Memory B cell (primary cell): ENCODE results near the gene PACS1.
A peak's percentile ranks its signal among the peaks of the same experiment; 100 is the strongest.
"Not testable (repeated sequence)": the region's sequence is repeated elsewhere in the genome, so short reads cannot be mapped to it uniquely, and the experiment has no call there.

Experiments
- ATAC-seq: fragments of 150-1000 bp; cut with Tn5 transposase; 2 replicates; pipeline ENCODE4 v1.10.0; 2021; ENCODE audit warnings: low read depth, mild to moderate bottlenecking, moderate library complexity
- DNase-seq, 2 donors: peaks; one replicate each; pipeline ENCODE4 v3.0.0; 2022; ENCODE audit warnings: low spot score in 2 of 2
- H3K27ac Mint-ChIP-seq: one replicate; pipeline ENCODE4 v1.8.0; 2022; ENCODE audit warnings: mild to moderate bottlenecking, moderate library complexity, mixed read lengths
- H3K27me3 Mint-ChIP-seq: one replicate; pipeline ENCODE4 v1.8.0; 2022; ENCODE audit warnings: mixed read lengths
- H3K36me3 Mint-ChIP-seq: one replicate; pipeline ENCODE4 v1.8.0; 2022; ENCODE audit warnings: mild to moderate bottlenecking, mixed read lengths
- H3K4me1 Mint-ChIP-seq: one replicate; pipeline ENCODE4 v1.8.0; 2022; ENCODE audit warnings: mixed read lengths
- H3K4me3 Mint-ChIP-seq: one replicate; pipeline ENCODE4 v1.8.0; 2022; ENCODE audit warnings: mild to moderate bottlenecking, moderate library complexity, mixed read lengths
- H3K9me3 Mint-ChIP-seq: one replicate; pipeline ENCODE4 v1.8.0; 2022; ENCODE audit warnings: mixed read lengths

Gene PACS1

GRCh38 chr11:66099746-66100145 is 29.7 kb downstream of the PACS1 start:
- H3K4me3 Mint-ChIP-seq, H3K27ac Mint-ChIP-seq, H3K36me3 Mint-ChIP-seq, H3K9me3 Mint-ChIP-seq, ATAC-seq, DNase-seq, H3K27me3 Mint-ChIP-seq: not testable (repeated sequence)
- peaks cover 49% of the 10 kb centered on the region for H3K4me1 Mint-ChIP-seq

DNA sequence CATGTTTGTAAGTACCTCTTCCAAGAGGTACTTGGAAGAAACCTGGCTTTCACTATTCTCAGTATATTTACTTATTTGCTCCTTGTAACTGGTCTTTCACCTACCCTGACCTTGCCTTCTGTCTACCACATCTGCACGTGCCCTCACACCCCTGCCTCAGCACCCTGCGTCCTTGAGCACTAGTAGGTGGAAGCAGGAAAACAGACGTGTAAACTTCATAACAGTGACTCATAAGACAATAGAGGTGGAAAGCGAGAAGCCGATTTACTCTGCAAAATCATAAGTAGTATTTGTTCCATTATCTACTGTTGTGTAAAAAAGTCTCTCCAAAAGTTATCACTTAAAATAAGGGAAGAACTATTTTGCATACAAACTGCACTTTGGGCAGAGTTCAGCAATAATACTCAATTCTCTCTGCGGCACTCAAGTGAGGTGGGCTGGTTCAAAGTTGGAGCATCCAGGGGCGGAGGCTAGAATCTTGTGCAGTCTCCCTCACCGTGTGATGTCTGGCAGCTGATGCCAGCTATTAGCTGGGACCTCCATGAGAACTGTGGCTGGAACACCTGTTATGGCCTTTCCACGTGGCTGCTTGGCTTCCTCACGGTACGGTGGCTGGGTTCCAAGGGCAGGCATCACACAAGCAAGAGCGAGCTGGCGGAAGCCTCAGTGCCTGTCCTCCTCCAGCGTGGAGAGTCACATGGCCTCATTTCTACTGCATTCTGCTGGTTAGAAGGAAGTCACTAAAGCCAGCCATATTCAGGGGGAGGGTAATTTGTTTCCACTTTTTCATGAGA is 30.4 kb downstream of the PACS1 start:
- H3K4me1 Mint-ChIP-seq = peaks cover 51% of the 10 kb centered on the region
- peak overlapping the region; percentile 77 for H3K27ac Mint-ChIP-seq

GRCh38 chr11:66101066-66101464 is 31.0 kb downstream of the PACS1 start:
- H3K4me1 Mint-ChIP-seq = peaks cover 51% of the 10 kb centered on the region

More for the DNA sequence above, 30.4 kb downstream of the PACS1 start:
- peak; percentile 98 for ATAC-seq
- H3K27me3 Mint-ChIP-seq = no peaks in the 10 kb centered on the region
- peaks cover 8% of the 10 kb centered on the region for H3K36me3 Mint-ChIP-seq
- H3K4me3 Mint-ChIP-seq = peak overlapping the region; percentile 80
- no peaks in the 10 kb centered on the region for H3K9me3 Mint-ChIP-seq
- peak; percentile 38 for DNase-seq

GRCh38 chr11:66104057-66104638 is 34.1 kb downstream of the PACS1 start:
- Mint-ChIP-seq H3K9me3 (no peaks in the 10 kb centered on the region), H3K27ac (peak overlapping the region; percentile 31), H3K36me3 (peaks cover 10% of the 10 kb centered on the region), H3K4me1 (peaks cover 54% of the 10 kb centered on the region), H3K27me3 (no peaks in the 10 kb centered on the region), H3K4me3 (no peak overlapping the region)
- ATAC-seq (no peak), DNase-seq (no peak)

More at GRCh38 chr11:66101066-66101464, 31.0 kb downstream of the PACS1 start:
- Mint-ChIP-seq H3K27me3 (no peaks in the 10 kb centered on the region), H3K36me3 (peaks cover 8% of the 10 kb centered on the region), H3K9me3 (no peaks in the 10 kb centered on the region), H3K27ac (peak overlapping the region; percentile 77), H3K4me3 (peak overlapping the region; percentile 80)
- DNase-seq (no peak), ATAC-seq (peak; percentile 54)

DNA sequence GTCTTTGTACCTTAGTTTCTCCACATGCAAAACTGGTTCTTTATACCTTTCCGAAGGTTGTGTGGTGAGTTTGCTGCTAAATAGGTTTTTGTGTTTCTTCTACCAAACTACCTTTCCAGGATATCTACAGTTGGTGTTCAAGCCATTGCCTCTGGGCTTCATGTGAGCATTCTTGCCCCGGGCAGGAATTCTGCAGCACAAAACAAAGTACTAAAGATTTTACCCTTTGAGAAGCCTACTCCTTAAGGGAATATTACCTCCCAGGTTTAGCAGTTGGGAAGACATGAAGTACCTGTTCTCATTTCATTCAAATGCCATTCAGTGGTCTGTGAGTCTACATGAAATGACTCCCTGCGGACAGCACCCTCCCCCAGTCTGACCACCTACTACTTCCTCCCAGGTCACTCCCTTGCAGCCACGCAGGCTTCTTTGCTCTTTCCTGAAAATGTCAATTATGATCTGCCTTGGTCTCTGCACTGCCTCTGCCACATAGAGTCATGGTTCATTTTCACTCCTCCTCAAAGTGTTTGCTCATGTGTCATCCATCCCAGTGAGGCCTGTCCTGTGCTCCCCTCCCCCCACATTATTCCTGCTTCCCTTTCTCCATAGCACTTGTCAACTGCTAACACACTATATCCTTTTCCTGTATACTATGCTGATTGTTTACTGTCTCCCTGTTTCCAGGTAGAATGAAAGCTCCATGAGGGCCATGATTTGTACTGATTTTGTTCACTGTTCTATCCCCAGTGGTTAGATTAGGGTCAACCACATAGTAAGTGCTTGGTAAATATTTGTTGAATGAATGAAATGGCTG is 36.9 kb downstream of the PACS1 start:
- H3K4me1 Mint-ChIP-seq = peaks cover 55% of the 10 kb centered on the region
- DNase-seq = no peak

DNA sequence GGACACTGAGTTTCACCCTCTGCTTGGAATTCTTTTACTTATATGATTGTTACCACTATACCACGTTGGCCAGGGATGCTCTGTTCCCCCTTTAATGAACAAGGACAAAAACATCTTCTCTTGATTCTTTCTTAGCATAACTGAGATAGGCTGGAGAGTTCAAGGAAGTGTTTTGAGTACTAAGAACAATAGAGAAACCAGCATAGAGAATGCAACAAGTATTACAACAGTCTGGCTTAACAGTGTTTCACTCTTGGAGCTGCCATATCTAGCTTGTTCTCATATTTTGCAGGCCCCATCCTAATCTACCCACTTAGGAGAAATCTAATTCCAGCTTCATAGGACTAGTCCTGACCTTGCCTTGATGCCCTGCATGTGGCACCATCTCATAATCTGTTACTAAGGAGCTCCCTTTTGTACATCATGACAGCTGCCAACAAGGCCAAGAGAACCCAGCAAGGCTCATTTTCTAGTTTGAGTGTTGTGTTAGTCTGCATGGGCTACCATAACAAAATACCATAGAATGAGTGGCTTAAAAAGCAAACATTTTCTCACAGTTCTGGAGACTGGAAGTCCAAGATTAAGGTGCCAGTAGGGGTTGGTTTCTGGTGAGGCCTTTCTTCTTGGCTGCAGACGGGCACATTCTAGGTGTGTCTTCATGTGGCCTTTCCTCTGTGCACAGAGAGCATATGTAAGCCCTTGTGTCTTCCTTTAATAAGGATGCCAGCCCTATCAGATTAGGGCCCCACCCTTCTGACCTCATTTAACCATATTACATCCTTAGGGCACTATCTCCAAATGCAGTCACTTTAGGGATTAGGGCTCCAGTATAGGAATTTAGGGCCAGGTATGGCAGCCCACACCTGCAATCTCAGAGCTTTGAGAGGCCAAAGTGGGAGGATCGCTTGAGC is 37.8 kb downstream of the PACS1 start:
- Mint-ChIP-seq H3K9me3 (no peaks in the 10 kb centered on the region), H3K4me1 (peaks cover 62% of the 10 kb centered on the region), H3K4me3 (no peak overlapping the region), H3K36me3 (peaks cover 10% of the 10 kb centered on the region), H3K27me3 (no peaks in the 10 kb centered on the region), H3K27ac (peak overlapping the region; percentile 79)
- no peak for DNase-seq
- ATAC-seq = no peak

More for the DNA sequence above, 36.9 kb downstream of the PACS1 start:
- Mint-ChIP-seq H3K36me3 (peaks cover 10% of the 10 kb centered on the region), H3K27me3 (no peaks in the 10 kb centered on the region), H3K9me3 (no peaks in the 10 kb centered on the region), H3K27ac (peak overlapping the region; percentile 79), H3K4me3 (peak overlapping the region; percentile 21)
- no peak for ATAC-seq

GRCh38 chr11:66109294-66109693 is 39.2 kb downstream of the PACS1 start:
- Mint-ChIP-seq H3K4me3 (no peak overlapping the region), H3K9me3 (no peaks in the 10 kb centered on the region), H3K27ac (peak overlapping the region; percentile 8)

GRCh38 chr11:66111158-66111557 is 41.1 kb downstream of the PACS1 start:
- Mint-ChIP-seq H3K4me1 (peaks cover 65% of the 10 kb centered on the region), H3K4me3 (peak overlapping the region; percentile 75)

More at GRCh38 chr11:66109294-66109693, 39.2 kb downstream of the PACS1 start:
- H3K27me3 Mint-ChIP-seq = no peaks in the 10 kb centered on the region
- no peak for ATAC-seq
- H3K36me3 Mint-ChIP-seq = peaks cover 7% of the 10 kb centered on the region
- H3K4me1 Mint-ChIP-seq = peaks cover 64% of the 10 kb centered on the region
- DNase-seq = no peak

DNA sequence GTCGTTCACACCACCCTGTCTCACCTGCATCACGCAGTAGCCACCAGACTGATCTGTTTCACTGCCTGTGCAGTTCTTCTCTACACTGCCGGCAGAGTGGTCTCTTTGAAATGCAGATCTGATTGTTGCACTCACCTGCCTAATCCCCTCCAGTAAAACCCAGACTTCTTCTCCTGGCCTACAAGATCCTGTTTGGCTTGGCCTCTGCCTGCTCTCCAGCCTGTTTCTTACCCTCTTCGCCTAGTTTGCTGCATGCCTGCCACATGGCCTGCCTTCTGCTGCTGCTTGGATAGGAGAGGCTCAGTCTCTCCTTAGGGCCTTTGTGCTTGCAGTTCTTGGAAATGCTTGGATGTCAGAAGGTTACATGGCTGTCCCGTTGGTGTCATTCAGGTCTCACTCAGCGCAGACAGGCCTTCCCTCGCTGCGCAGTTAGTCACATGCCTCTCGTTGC is 42.0 kb downstream of the PACS1 start:
- H3K4me1 Mint-ChIP-seq = peaks cover 65% of the 10 kb centered on the region
- DNase-seq = no peak
- H3K4me3 Mint-ChIP-seq = peak overlapping the region; percentile 79
- peak overlapping the region; percentile 98 for H3K27ac Mint-ChIP-seq
- H3K9me3 Mint-ChIP-seq = no peaks in the 10 kb centered on the region
- no peak for ATAC-seq
- H3K27me3 Mint-ChIP-seq = no peaks in the 10 kb centered on the region
- H3K36me3 Mint-ChIP-seq = peaks cover 5% of the 10 kb centered on the region

More at GRCh38 chr11:66111158-66111557, 41.1 kb downstream of the PACS1 start:
- ATAC-seq (peak; percentile 74), DNase-seq (no peak)
- Mint-ChIP-seq H3K27ac (peak overlapping the region; percentile 98), H3K36me3 (peaks cover 7% of the 10 kb centered on the region), H3K27me3 (no peaks in the 10 kb centered on the region), H3K9me3 (no peaks in the 10 kb centered on the region)

GRCh38 chr11:66112601-66113499 is 42.8 kb downstream of the PACS1 start:
- Mint-ChIP-seq H3K27ac (peak overlapping the region; percentile 98), H3K9me3 (no peaks in the 10 kb centered on the region), H3K27me3 (no peaks in the 10 kb centered on the region), H3K36me3 (no peaks in the 10 kb centered on the region), H3K4me3 (peak overlapping the region; percentile 79), H3K4me1 (peaks cover 57% of the 10 kb centered on the region)
- ATAC-seq (peak; percentile 60), DNase-seq (no peak)

- not testable (repeated sequence) for H3K4me3 Mint-ChIP-seq, ATAC-seq, H3K36me3 Mint-ChIP-seq, H3K9me3 Mint-ChIP-seq, DNase-seq, H3K27me3 Mint-ChIP-seq
- peaks cover 52% of the 10 kb centered on the region for H3K4me1 Mint-ChIP-seq
- H3K27ac Mint-ChIP-seq = peak overlapping the region; percentile 62
Measured at GRCh38 chr11:66114957-66115356, 44.9 kb downstream of the PACS1 start.

- DNase-seq (no peak), ATAC-seq (peak; percentile 21)
- no peaks in the 10 kb centered on the region for H3K9me3 Mint-ChIP-seq
- H3K4me3 Mint-ChIP-seq = peak overlapping the region; percentile 71
- H3K27ac Mint-ChIP-seq = peak overlapping the region; percentile 62
- H3K27me3 Mint-ChIP-seq = no peaks in the 10 kb centered on the region
- peaks cover 52% of the 10 kb centered on the region for H3K4me1 Mint-ChIP-seq
- peaks cover 2% of the 10 kb centered on the region for H3K36me3 Mint-ChIP-seq
Measured at GRCh38 chr11:66115638-66116301, 45.7 kb downstream of the PACS1 start.
